ENCODE measurements around the gene MXD1.

MXD1 gene

DNA sequence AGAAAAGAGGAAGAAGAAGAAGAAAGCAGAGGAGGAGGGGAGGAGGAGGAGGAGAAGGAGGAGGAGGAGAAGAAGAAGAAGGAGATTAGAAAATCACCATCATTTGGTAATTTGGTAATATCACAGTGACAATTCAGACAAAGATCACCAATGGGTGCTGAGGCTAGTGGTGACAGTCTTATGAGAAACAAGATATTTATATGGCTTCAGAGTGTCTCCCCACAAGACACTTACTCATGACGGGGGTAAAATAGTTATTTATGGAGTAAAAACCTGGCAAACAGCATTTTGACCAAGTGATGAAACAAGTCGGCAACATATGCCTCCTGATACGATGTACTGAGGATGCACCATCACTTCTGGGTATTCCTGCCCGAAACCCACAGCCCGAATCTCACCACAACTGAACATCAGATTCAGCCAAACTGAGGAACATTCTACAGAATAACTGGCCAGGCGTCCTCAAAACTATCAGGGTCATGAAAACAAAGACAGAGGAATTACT lies 41.6 kb downstream of the MXD1 start:
- Histone ChIP-seq H3K36me3 (ENCODE audit: insufficient read depth, low read length) (no peaks in the 10 kb centered on the region), H3K9ac (ENCODE audit: low read depth, low read length, poor library complexity, severe bottlenecking) (no peak overlapping the region), H3K4me3 (ENCODE audit: low read length, poor library complexity, severe bottlenecking) (no peak overlapping the region), H3K27me3 (ENCODE audit: insufficient read depth, low read length, poor library complexity, severe bottlenecking) (no peaks in the 10 kb centered on the region), H3K9me2 (replicated peaks; ENCODE audit: low read depth, low read length) (no peaks in the 10 kb centered on the region), H3F3A (ENCODE audit: low read depth) (no peaks in the 10 kb centered on the region), H3K79me2 (ENCODE audit: insufficient read depth, low read length) (no peaks in the 10 kb centered on the region), H3K4me2 (ENCODE audit: low read depth, low read length, poor library complexity, severe bottlenecking) (no peak overlapping the region), H3K4me1 (ENCODE audit: insufficient read depth, low read length, poor library complexity, severe bottlenecking) (no peaks in the 10 kb centered on the region), H4K20me1 (ENCODE audit: insufficient read depth, low read length, poor library complexity, severe bottlenecking) (no peaks in the 10 kb centered on the region), H3K9me3 (ENCODE audit: insufficient read depth, low read depth, low read length) (no peaks in the 10 kb centered on the region), H2AFZ (ENCODE audit: low read length) (no peak overlapping the region)
- TF ChIP-seq, protein P1, sequence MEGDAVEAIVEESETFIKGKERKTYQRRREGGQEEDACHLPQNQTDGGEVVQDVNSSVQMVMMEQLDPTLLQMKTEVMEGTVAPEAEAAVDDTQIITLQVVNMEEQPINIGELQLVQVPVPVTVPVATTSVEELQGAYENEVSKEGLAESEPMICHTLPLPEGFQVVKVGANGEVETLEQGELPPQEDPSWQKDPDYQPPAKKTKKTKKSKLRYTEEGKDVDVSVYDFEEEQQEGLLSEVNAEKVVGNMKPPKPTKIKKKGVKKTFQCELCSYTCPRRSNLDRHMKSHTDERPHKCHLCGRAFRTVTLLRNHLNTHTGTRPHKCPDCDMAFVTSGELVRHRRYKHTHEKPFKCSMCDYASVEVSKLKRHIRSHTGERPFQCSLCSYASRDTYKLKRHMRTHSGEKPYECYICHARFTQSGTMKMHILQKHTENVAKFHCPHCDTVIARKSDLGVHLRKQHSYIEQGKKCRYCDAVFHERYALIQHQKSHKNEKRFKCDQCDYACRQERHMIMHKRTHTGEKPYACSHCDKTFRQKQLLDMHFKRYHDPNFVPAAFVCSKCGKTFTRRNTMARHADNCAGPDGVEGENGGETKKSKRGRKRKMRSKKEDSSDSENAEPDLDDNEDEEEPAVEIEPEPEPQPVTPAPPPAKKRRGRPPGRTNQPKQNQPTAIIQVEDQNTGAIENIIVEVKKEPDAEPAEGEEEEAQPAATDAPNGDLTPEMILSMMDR (conservative IDR thresholded peaks at IDR 0.05; ENCODE audit: low read length) = no peak
- no peak for TF ChIP-seq EZH2phosphoT487 (IDR thresholded peaks at IDR 0.05; ENCODE audit: borderline replicate concordance)

DNA sequence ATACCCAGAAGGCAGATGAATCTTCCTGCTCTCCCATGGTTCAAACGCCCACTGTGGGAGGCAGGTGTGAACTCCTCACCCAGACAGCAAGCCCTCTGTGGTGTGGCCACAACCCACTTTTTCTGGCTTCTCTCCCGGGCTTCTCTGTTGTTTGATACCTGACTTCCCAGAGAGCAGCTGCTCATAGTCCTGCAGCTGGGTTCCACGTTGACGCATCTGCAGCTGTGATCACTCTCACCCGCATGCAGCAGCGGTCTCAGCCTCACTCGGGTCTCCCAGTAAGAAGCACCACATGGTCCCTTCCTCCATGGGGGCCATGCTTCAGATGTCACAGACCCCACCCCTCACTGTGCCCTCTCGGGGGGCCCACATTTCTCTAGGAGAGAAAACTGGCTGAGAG lies 43.1 kb downstream of the MXD1 start:
- H3K9me2 ChIP-seq (replicated peaks; ENCODE audit: low read depth, low read length) = no peaks in the 10 kb centered on the region
- no peaks in the 10 kb centered on the region for H3K27me3 ChIP-seq (ENCODE audit: insufficient read depth, low read length, poor library complexity, severe bottlenecking)
- no peak for TF ChIP-seq EZH2phosphoT487 (IDR thresholded peaks at IDR 0.05; ENCODE audit: borderline replicate concordance)
- TF ChIP-seq, protein P1 (conservative IDR thresholded peaks at IDR 0.05; ENCODE audit: low read length) = no peak
- no peaks in the 10 kb centered on the region for H3K79me2 ChIP-seq (ENCODE audit: insufficient read depth, low read length)
- H2AFZ ChIP-seq (ENCODE audit: low read length) = no peak overlapping the region
- no peak overlapping the region for H3K9ac ChIP-seq (ENCODE audit: low read depth, low read length, poor library complexity, severe bottlenecking)
- no peaks in the 10 kb centered on the region for H3K36me3 ChIP-seq (ENCODE audit: insufficient read depth, low read length)
- no peaks in the 10 kb centered on the region for H3K4me1 ChIP-seq (ENCODE audit: insufficient read depth, low read length, poor library complexity, severe bottlenecking)
- H3K9me3 ChIP-seq (ENCODE audit: insufficient read depth, low read depth, low read length) = no peaks in the 10 kb centered on the region
- H3K4me3 ChIP-seq (ENCODE audit: low read length, poor library complexity, severe bottlenecking) = no peak overlapping the region
- no peaks in the 10 kb centered on the region for H4K20me1 ChIP-seq (ENCODE audit: insufficient read depth, low read length, poor library complexity, severe bottlenecking)
- H3F3A ChIP-seq (ENCODE audit: low read depth) = no peaks in the 10 kb centered on the region
- H3K4me2 ChIP-seq (ENCODE audit: low read depth, low read length, poor library complexity, severe bottlenecking) = no peak overlapping the region

DNA sequence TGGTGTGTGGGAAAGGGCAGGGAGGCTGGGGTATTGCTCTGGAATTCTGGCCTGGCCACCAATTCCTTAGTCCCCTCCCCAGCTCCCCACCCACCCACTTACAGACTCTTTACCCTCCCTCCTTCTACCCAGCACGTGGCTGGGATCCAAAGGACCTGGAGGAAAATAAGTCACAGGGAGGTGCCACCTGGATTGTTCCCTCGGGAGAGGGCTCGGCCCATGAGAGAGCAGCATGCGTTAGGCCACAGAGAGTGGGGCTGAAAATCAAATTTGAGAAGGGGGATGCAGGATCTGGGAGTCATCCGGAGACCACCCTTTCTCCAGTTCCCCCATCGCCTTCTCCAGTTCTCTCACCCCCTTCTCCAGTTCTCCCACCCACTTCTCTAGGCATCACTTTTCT lies 43.6 kb downstream of the MXD1 start:
- Histone ChIP-seq H3K9me2 (replicated peaks; ENCODE audit: low read depth, low read length) (no peaks in the 10 kb centered on the region), H3K79me2 (ENCODE audit: insufficient read depth, low read length) (no peaks in the 10 kb centered on the region), H3K9ac (ENCODE audit: low read depth, low read length, poor library complexity, severe bottlenecking) (no peak overlapping the region), H4K20me1 (ENCODE audit: insufficient read depth, low read length, poor library complexity, severe bottlenecking) (no peaks in the 10 kb centered on the region), H3K27me3 (ENCODE audit: insufficient read depth, low read length, poor library complexity, severe bottlenecking) (no peaks in the 10 kb centered on the region), H2AFZ (ENCODE audit: low read length) (no peak overlapping the region), H3K9me3 (ENCODE audit: insufficient read depth, low read depth, low read length) (no peaks in the 10 kb centered on the region), H3K4me2 (ENCODE audit: low read depth, low read length, poor library complexity, severe bottlenecking) (no peak overlapping the region), H3K4me1 (ENCODE audit: insufficient read depth, low read length, poor library complexity, severe bottlenecking) (no peaks in the 10 kb centered on the region), H3F3A (ENCODE audit: low read depth) (no peaks in the 10 kb centered on the region), H3K36me3 (ENCODE audit: insufficient read depth, low read length) (no peaks in the 10 kb centered on the region), H3K4me3 (ENCODE audit: low read length, poor library complexity, severe bottlenecking) (no peak overlapping the region)
- TF ChIP-seq EZH2phosphoT487 (IDR thresholded peaks at IDR 0.05; ENCODE audit: borderline replicate concordance) = no peak
- TF ChIP-seq, protein P1 (conservative IDR thresholded peaks at IDR 0.05; ENCODE audit: low read length) = no peak

Measured in Loucy (cell line).